WTC11 (cell line): Measurements from ENCODE around the gene HOXA5. TPM values are rescaled to one million over a fixed set of nuclear protein-coding genes. Genes with fewer than 3 reads are reported as not detected.

Source experiments
- ATAC-seq: fragments of 200-7000 bp; cut with Tn5 transposase; 2 replicates; pipeline ENCODE4 v1.10.0; 2021; ENCODE audit warnings: mild to moderate bottlenecking, moderate library complexity
- CTCF ChIA-PET: fragments of 300-600 bp; sonication (Branson Sonifier 250); formaldehyde crosslinking; loops from one replicate; lab custom pipeline; 2021; ENCODE audit warnings: antibody characterized with exemption; lab: Charles Lee
- POLR2A ChIA-PET: fragments of 350-600 bp; sonication (Branson Sonifier 250); formaldehyde crosslinking; loops from one replicate; lab custom pipeline; 2021; ENCODE audit warnings: antibody characterized with exemption; lab: Charles Lee
- DNase-seq: peaks from one replicate; pipeline ENCODE4 v3.0.0; 2021; ENCODE audit warnings: low spot score
- H3K27ac Mint-ChIP-seq: 2 replicates; pipeline ENCODE4 v1.8.0; 2021; ENCODE audit warnings: mixed read lengths
- H3K27me3 Mint-ChIP-seq: 2 replicates; pipeline ENCODE4 v1.8.0; 2021; ENCODE audit warnings: low read depth, mild to moderate bottlenecking, moderate library complexity, mixed read lengths
- H3K36me3 Mint-ChIP-seq: 2 replicates; pipeline ENCODE4 v1.8.0; 2021; ENCODE audit warnings: mixed read lengths
- H3K4me1 Mint-ChIP-seq: 2 replicates; pipeline ENCODE4 v1.8.0; 2022; ENCODE audit warnings: mixed read lengths
- H3K4me3 Mint-ChIP-seq: 2 replicates; pipeline ENCODE4 v1.8.0; 2021; ENCODE audit warnings: mild to moderate bottlenecking, moderate library complexity, mixed read lengths
- H3K9me3 Mint-ChIP-seq: 2 replicates; pipeline ENCODE4 v1.8.0; 2021; ENCODE audit warnings: mixed read lengths
- ETV6 ChIP-seq: sonication (generic); formaldehyde crosslinking; IDR thresholded peaks from 2 replicates; pipeline ENCODE4 v1.8.1; 2022; ENCODE audit warnings: mild to moderate bottlenecking, missing genetic modification reagents
- OVOL2 ChIP-seq: fragments of 250-450 bp; sonication (Bioruptor Pico); IDR thresholded peaks from 2 replicates; pipeline ENCODE4 v1.9.0; 2021; ENCODE audit warnings: mild to moderate bottlenecking, borderline replicate concordance
- RELA ChIP-seq: sonication (generic); formaldehyde crosslinking; IDR thresholded peaks from 2 replicates; pipeline ENCODE4 v1.8.1; 2022; ENCODE audit warnings: missing genetic modification reagents, mild to moderate bottlenecking, borderline replicate concordance
- ZBTB21 ChIP-seq: sonication (generic); formaldehyde crosslinking; IDR thresholded peaks from 2 replicates; pipeline ENCODE4 v1.8.1; 2023; ENCODE audit warnings: mild to moderate bottlenecking, missing genetic modification reagents, borderline replicate concordance
- ZNF263 ChIP-seq: sonication (generic); formaldehyde crosslinking; IDR thresholded peaks from 2 replicates; pipeline ENCODE4 v1.8.1; 2022; ENCODE audit warnings: low read depth, mild to moderate bottlenecking, moderate library complexity, missing genetic modification reagents
- total RNA-seq: library from RNA; stranded (reverse); gene quantifications from 3 replicates; pipeline ENCODE4 v1.2.3, GENCODE V29; 2021
- TF ChIP-seq, protein P1 (sequence below): fragments of 250-450 bp; sonication (Bioruptor Pico); IDR thresholded peaks from 2 replicates; pipeline ENCODE4 v1.9.0; 2021; ENCODE audit warnings: mild to moderate bottlenecking, borderline replicate concordance
- TF ChIP-seq, protein P2 (sequence below): sonication (generic); formaldehyde crosslinking; IDR thresholded peaks from 2 replicates; pipeline ENCODE4 v1.8.1; 2023; ENCODE audit warnings: mild to moderate bottlenecking, moderate library complexity, missing genetic modification reagents
- TF ChIP-seq, protein P3 (sequence below): sonication (generic); formaldehyde crosslinking; IDR thresholded peaks from 2 replicates; pipeline ENCODE4 v1.8.0; 2023; ENCODE audit warnings: missing genetic modification reagents, mild to moderate bottlenecking, borderline replicate concordance
- TF ChIP-seq, protein P4 (sequence below): sonication (generic); formaldehyde crosslinking; IDR thresholded peaks from 2 replicates; pipeline ENCODE4 v1.8.0; 2022; ENCODE audit warnings: mild to moderate bottlenecking, missing genetic modification reagents

The HOXA5 gene
- total RNA-seq, 1 experiment from 2014 or later, result not detected

DNA sequence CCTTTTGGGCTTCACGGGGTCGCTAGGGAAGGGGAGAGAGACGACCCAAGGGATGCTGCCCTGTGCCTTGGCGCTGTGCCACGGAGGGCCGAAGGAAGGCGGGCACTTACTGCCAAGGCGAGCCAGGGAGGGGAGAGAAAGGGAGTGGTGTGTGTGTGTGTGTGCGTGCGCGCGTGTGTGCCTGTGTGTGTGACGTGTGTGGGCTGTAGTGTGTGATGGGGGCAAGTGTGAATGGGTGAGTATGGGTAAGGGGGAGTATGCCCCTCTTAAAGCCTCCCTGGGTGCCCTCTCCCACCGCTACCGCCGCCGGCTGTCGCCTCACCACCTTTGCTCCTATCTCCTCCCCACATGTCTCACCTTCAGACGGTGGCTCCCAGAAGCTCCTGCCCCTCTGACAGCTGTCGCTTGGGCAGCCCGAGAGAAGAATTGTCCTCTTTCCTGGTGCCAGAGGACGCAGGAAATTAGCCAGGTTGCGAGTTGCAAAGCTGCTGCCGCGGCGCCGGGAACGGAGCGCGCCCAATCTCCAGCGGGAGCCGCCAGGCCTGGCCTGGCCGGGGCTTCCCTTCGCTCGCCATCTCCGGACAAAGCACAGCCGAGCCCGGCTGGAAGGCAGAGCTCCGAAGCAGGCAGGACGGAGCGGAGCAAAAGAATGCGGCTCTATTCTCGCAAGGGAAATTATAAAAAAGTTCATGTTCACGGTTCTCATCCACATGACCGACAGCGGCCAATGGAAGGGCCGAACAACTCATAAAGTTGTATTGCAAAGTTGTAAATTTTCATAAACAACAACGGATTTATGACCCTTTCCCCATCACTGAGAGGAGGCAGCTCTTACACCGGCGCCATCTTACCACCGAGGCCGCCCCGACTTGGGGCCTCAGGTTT lies 8.7 kb upstream of the HOXA5 start, which contains the start of gene HOXA3:
TSS of gene HOXA3 (minus strand) at position 653 of the 885 bp plus-strand sequence. CDS start 41,943 bp downstream, outside the sequence.
- Mint-ChIP-seq H3K36me3 (peaks cover 3% of the 10 kb centered on the region), H3K4me3 (peak within 1 kb of the TSS; percentile 55), H3K27me3 (peaks cover 100% of the 10 kb centered on the region), H3K27ac (no peak within 1 kb of the TSS), H3K4me1 (peaks cover 31% of the 10 kb centered on the region), H3K9me3 (no peaks in the 10 kb centered on the region)
- CTCF ChIA-PET, result interaction anchor here (0.6 to 4.0 kb wide), 10 partner anchors 9 to 460 kb away, joined by 3 to 74 read pairs (median 4); partner anchors contain the start of gene HOXA5
- TF ChIP-seq, protein P1, sequence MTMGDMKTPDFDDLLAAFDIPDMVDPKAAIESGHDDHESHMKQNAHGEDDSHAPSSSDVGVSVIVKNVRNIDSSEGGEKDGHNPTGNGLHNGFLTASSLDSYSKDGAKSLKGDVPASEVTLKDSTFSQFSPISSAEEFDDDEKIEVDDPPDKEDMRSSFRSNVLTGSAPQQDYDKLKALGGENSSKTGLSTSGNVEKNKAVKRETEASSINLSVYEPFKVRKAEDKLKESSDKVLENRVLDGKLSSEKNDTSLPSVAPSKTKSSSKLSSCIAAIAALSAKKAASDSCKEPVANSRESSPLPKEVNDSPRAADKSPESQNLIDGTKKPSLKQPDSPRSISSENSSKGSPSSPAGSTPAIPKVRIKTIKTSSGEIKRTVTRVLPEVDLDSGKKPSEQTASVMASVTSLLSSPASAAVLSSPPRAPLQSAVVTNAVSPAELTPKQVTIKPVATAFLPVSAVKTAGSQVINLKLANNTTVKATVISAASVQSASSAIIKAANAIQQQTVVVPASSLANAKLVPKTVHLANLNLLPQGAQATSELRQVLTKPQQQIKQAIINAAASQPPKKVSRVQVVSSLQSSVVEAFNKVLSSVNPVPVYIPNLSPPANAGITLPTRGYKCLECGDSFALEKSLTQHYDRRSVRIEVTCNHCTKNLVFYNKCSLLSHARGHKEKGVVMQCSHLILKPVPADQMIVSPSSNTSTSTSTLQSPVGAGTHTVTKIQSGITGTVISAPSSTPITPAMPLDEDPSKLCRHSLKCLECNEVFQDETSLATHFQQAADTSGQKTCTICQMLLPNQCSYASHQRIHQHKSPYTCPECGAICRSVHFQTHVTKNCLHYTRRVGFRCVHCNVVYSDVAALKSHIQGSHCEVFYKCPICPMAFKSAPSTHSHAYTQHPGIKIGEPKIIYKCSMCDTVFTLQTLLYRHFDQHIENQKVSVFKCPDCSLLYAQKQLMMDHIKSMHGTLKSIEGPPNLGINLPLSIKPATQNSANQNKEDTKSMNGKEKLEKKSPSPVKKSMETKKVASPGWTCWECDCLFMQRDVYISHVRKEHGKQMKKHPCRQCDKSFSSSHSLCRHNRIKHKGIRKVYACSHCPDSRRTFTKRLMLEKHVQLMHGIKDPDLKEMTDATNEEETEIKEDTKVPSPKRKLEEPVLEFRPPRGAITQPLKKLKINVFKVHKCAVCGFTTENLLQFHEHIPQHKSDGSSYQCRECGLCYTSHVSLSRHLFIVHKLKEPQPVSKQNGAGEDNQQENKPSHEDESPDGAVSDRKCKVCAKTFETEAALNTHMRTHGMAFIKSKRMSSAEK (CRISPR knock-in tag), result no peak
- TF ChIP-seq OVOL2 (CRISPR knock-in tag), result no peak
- DNase-seq, result peak; percentile 38
- POLR2A ChIA-PET, result no interaction called here
- no peak for ATAC-seq

DNA sequence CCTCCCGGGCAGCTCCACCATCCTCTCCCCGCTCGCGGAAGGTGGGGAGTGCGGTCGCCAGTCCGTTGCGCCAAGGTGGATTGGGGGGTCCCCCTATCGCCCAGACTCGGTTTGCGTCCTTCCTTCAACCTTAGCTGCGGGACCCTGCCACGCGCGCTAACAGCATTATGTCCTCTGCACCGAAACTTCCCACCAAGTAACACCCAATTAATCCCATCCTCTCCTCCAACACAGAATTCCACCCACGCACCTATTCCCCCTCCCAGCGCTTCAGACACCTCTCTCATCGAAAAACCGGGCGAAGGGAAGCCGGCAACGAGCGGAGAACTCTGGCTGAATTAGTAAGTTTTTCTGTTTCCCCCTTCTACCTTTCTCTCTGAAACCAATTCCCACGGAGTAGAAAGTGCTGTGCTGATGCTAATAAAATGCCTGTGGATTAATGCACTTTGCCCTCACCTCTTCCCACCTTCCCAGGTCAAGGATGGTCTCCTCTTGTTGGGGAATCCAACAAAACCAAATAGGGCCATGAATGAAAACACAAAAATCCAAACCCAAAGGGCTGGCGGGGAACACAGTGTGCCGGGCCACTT lies 8.0 kb upstream of the HOXA5 start:
- POLR2A ChIA-PET, result no interaction called here
- H3K4me3 Mint-ChIP-seq, result peak overlapping the region; percentile 55
- no peak for DNase-seq
- H3K27me3 Mint-ChIP-seq, result peaks cover 100% of the 10 kb centered on the region
- ATAC-seq, result no peak
- no peak overlapping the region for H3K27ac Mint-ChIP-seq
- H3K4me1 Mint-ChIP-seq, result peaks cover 30% of the 10 kb centered on the region
- peaks cover 3% of the 10 kb centered on the region for H3K36me3 Mint-ChIP-seq
- H3K9me3 Mint-ChIP-seq, result no peaks in the 10 kb centered on the region
- TF ChIP-seq ETV6 (CRISPR knock-in tag) (no peak), ZNF263 (no peak), ZBTB21 (CRISPR knock-in tag) (no peak), RELA (CRISPR knock-in tag) (no peak)
- TF ChIP-seq, protein P2, sequence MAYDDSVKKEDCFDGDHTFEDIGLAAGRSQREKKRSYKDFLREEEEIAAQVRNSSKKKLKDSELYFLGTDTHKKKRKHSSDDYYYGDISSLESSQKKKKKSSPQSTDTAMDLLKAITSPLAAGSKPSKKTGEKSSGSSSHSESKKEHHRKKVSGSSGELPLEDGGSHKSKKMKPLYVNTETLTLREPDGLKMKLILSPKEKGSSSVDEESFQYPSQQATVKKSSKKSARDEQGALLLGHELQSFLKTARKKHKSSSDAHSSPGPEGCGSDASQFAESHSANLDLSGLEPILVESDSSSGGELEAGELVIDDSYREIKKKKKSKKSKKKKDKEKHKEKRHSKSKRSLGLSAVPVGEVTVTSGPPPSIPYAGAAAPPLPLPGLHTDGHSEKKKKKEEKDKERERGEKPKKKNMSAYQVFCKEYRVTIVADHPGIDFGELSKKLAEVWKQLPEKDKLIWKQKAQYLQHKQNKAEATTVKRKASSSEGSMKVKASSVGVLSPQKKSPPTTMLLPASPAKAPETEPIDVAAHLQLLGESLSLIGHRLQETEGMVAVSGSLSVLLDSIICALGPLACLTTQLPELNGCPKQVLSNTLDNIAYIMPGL (CRISPR knock-in tag), result 0 out of 2 replicates have a peak, but pooled peaks have one; percentile 4
- CTCF ChIA-PET, result interaction anchor here (0.6 to 4.0 kb wide), 13 partner anchors 7 to 460 kb away, joined by 3 to 74 read pairs (median 4); partner anchors contain the start of gene HOXA9

DNA sequence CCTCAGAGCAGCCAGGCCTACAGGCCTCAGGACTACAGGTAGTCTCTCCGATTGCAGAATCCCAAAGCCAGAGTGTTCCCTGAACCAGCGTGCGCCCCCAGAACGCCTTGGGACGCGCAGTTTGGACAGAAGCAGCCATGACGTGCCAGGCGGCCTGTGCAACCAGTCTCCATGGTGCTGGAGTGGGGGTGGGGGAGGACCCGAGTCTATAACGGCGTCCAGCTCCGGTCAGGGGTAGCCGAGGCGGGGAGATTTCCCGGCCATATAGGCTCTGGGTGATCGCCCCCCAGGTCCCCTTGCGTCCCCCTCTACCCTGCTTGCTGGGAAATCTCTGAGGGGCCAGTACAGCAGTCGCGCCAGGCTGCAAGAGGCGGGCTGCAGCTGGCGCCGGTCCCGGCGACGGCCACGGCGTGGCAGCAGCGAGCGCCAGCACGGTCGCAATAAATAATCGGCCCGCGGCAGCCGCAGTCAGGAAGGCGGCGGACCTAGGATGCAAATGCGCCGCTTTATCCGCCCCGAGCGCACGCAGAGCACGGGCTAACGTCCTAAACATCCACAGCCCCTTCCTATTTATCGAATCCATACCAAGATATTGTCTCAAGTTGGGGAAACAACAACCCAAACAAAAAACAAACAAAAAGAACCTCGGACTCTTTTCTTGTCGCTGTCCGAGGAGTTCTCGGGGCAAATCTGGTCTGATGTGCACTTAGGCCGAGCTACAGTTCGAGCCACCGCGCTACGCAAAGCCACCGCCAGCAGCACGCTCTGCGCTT lies 7.3 kb upstream of the HOXA5 start:
- CTCF ChIA-PET, result interaction anchor here (0.6 to 4.0 kb wide), 15 partner anchors 8 to 468 kb away, joined by 3 to 74 read pairs (median 4); partner anchors contain the start of gene HOXA9
- Mint-ChIP-seq H3K27me3 (peaks cover 100% of the 10 kb centered on the region), H3K4me1 (peaks cover 28% of the 10 kb centered on the region), H3K4me3 (peak overlapping the region; percentile 55), H3K27ac (no peak overlapping the region), H3K36me3 (peaks cover 3% of the 10 kb centered on the region), H3K9me3 (no peaks in the 10 kb centered on the region)
- peak; percentile 76 for DNase-seq
- peak; percentile 57 for ATAC-seq
- POLR2A ChIA-PET, result no interaction called here
- TF ChIP-seq, protein P3, sequence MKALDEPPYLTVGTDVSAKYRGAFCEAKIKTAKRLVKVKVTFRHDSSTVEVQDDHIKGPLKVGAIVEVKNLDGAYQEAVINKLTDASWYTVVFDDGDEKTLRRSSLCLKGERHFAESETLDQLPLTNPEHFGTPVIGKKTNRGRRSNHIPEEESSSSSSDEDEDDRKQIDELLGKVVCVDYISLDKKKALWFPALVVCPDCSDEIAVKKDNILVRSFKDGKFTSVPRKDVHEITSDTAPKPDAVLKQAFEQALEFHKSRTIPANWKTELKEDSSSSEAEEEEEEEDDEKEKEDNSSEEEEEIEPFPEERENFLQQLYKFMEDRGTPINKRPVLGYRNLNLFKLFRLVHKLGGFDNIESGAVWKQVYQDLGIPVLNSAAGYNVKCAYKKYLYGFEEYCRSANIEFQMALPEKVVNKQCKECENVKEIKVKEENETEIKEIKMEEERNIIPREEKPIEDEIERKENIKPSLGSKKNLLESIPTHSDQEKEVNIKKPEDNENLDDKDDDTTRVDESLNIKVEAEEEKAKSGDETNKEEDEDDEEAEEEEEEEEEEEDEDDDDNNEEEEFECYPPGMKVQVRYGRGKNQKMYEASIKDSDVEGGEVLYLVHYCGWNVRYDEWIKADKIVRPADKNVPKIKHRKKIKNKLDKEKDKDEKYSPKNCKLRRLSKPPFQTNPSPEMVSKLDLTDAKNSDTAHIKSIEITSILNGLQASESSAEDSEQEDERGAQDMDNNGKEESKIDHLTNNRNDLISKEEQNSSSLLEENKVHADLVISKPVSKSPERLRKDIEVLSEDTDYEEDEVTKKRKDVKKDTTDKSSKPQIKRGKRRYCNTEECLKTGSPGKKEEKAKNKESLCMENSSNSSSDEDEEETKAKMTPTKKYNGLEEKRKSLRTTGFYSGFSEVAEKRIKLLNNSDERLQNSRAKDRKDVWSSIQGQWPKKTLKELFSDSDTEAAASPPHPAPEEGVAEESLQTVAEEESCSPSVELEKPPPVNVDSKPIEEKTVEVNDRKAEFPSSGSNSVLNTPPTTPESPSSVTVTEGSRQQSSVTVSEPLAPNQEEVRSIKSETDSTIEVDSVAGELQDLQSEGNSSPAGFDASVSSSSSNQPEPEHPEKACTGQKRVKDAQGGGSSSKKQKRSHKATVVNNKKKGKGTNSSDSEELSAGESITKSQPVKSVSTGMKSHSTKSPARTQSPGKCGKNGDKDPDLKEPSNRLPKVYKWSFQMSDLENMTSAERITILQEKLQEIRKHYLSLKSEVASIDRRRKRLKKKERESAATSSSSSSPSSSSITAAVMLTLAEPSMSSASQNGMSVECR, result no peak
- TF ChIP-seq, protein P2 (CRISPR knock-in tag), result peak; percentile 71; the same call in 1 of the 2 replicates
- TF ChIP-seq, protein P4, sequence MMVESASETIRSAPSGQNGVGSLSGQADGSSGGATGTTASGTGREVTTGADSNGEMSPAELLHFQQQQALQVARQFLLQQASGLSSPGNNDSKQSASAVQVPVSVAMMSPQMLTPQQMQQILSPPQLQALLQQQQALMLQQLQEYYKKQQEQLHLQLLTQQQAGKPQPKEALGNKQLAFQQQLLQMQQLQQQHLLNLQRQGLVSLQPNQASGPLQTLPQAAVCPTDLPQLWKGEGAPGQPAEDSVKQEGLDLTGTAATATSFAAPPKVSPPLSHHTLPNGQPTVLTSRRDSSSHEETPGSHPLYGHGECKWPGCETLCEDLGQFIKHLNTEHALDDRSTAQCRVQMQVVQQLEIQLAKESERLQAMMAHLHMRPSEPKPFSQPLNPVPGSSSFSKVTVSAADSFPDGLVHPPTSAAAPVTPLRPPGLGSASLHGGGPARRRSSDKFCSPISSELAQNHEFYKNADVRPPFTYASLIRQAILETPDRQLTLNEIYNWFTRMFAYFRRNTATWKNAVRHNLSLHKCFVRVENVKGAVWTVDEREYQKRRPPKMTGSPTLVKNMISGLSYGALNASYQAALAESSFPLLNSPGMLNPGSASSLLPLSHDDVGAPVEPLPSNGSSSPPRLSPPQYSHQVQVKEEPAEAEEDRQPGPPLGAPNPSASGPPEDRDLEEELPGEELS (CRISPR knock-in tag), result no peak
